Progenitor cell of endocrine pancreas (in vitro differentiated cells): ENCODE results near the gene PMVK. TPM values are rescaled to one million over a fixed set of nuclear protein-coding genes. Genes with fewer than 3 reads are reported as not detected.
A peak's percentile ranks its signal among the peaks of the same experiment; 100 is the strongest.
"Not testable (repeated sequence)": the region's sequence is repeated elsewhere in the genome, so short reads cannot be mapped to it uniquely, and the experiment has no call there.

ENCODE experiments used
- DNase-seq: peaks from one replicate; pipeline ENCODE4 v3.0.0; 2021; ENCODE audit warnings: low spot score; ENCODE audit not compliant: unreplicated experiment
- H3K27ac Mint-ChIP-seq: 2 replicates; pipeline ENCODE4 v1.8.0; 2021; ENCODE audit warnings: mild to moderate bottlenecking, moderate library complexity, mixed read lengths
- H3K27me3 Mint-ChIP-seq: 2 replicates; pipeline ENCODE4 v1.8.0; 2021; ENCODE audit warnings: mixed read lengths
- H3K36me3 Mint-ChIP-seq: 2 replicates; pipeline ENCODE4 v1.8.0; 2022; ENCODE audit warnings: mixed read lengths; ENCODE audit not compliant: insufficient read depth
- H3K4me1 Mint-ChIP-seq: 2 replicates; pipeline ENCODE4 v1.8.0; 2021; ENCODE audit warnings: low read depth, mixed read lengths
- H3K4me3 Mint-ChIP-seq: 2 replicates; pipeline ENCODE4 v1.8.0; 2021; ENCODE audit warnings: low read depth, mild to moderate bottlenecking, moderate library complexity, mixed read lengths
- H3K9me3 Mint-ChIP-seq: 2 replicates; pipeline ENCODE4 v1.8.0; 2021; ENCODE audit warnings: low read depth, mixed read lengths
- CTCF ChIP-seq: fragments of 200-600 bp; sonication (generic); IDR thresholded peaks from one replicate; pipeline ENCODE4 v1.5.0; 2021; ENCODE audit warnings: antibody characterized with exemption, mild to moderate bottlenecking; ENCODE audit not compliant: unreplicated experiment
- total RNA-seq: library from RNA; stranded (reverse); gene quantifications from 2 replicates; pipeline ENCODE4 v1.2.1, GENCODE V29; 2021

PMVK gene
- total RNA-seq, 1 donor from 2014 or later, result 26.9 TPM

- Mint-ChIP-seq H3K27ac (no peak overlapping the region), H3K9me3 (peaks cover 14% of the 10 kb centered on the region), H3K4me3 (no peak overlapping the region), H3K27me3 (no peaks in the 10 kb centered on the region), H3K36me3 (peaks cover 6% of the 10 kb centered on the region), H3K4me1 (peaks cover 3% of the 10 kb centered on the region)
- no peak for DNase-seq
- TF ChIP-seq CTCF, result no peak
These were observed 23.2 kb downstream of the PMVK start for GRCh38 chr1:154913273-154913672.

GRCh38 chr1:154912755-154913154 lies 23.8 kb downstream of the PMVK start:
- no peaks in the 10 kb centered on the region for H3K27me3 Mint-ChIP-seq
- peak overlapping the region; percentile 62 for H3K27ac Mint-ChIP-seq
- H3K4me1 Mint-ChIP-seq, result peaks cover 3% of the 10 kb centered on the region
- no peak overlapping the region for H3K4me3 Mint-ChIP-seq
- no peak for DNase-seq
- peaks cover 16% of the 10 kb centered on the region for H3K9me3 Mint-ChIP-seq
- no peak for TF ChIP-seq CTCF
- H3K36me3 Mint-ChIP-seq, result peaks cover 8% of the 10 kb centered on the region

- no peaks in the 10 kb centered on the region for H3K27me3 Mint-ChIP-seq
- H3K9me3 Mint-ChIP-seq, result peaks cover 18% of the 10 kb centered on the region
- no peak overlapping the region for H3K4me3 Mint-ChIP-seq
- H3K36me3 Mint-ChIP-seq, result peaks cover 9% of the 10 kb centered on the region
- no peak overlapping the region for H3K27ac Mint-ChIP-seq
- peaks cover 3% of the 10 kb centered on the region for H3K4me1 Mint-ChIP-seq
- no peak for TF ChIP-seq CTCF
- DNase-seq, result no peak
These were observed 24.6 kb downstream of the PMVK start for GRCh38 chr1:154911691-154912550.

GRCh38 chr1:154910851-154911250 lies 25.7 kb downstream of the PMVK start:
- Mint-ChIP-seq H3K36me3 (peaks cover 5% of the 10 kb centered on the region), H3K27ac (no peak overlapping the region), H3K9me3 (peaks cover 15% of the 10 kb centered on the region), H3K4me3 (no peak overlapping the region), H3K27me3 (no peaks in the 10 kb centered on the region), H3K4me1 (peaks cover 3% of the 10 kb centered on the region)
- DNase-seq, result no peak
- no peak for TF ChIP-seq CTCF

- DNase-seq, result no peak
- no peak overlapping the region for H3K4me3 Mint-ChIP-seq
- H3K4me1 Mint-ChIP-seq, result peaks cover 3% of the 10 kb centered on the region
- peaks cover 5% of the 10 kb centered on the region for H3K36me3 Mint-ChIP-seq
- H3K27ac Mint-ChIP-seq, result no peak overlapping the region
- H3K9me3 Mint-ChIP-seq, result peaks cover 15% of the 10 kb centered on the region
- H3K27me3 Mint-ChIP-seq, result no peaks in the 10 kb centered on the region
- TF ChIP-seq CTCF, result no peak
These were observed 27.6 kb downstream of the PMVK start for GRCh38 chr1:154908937-154909336.

- not testable (repeated sequence) for H3K4me3 Mint-ChIP-seq, H3K4me1 Mint-ChIP-seq, H3K27me3 Mint-ChIP-seq, DNase-seq, H3K27ac Mint-ChIP-seq, H3K36me3 Mint-ChIP-seq
- peaks cover 15% of the 10 kb centered on the region for H3K9me3 Mint-ChIP-seq
These were observed 28.4 kb downstream of the PMVK start for GRCh38 chr1:154908129-154908528.
